ENCODE data around the gene KRTAP12-1.
"Not testable (repeated sequence)": the region's sequence is repeated elsewhere in the genome, so short reads cannot be mapped to it uniquely, and the experiment has no call there.

KRTAP12-1 gene

GRCh38 chr21:44664691-44665090 is 17.3 kb downstream of the KRTAP12-1 start:
- DNase-seq, result no peak

GRCh38 chr21:44661567-44661966 is 20.4 kb downstream of the KRTAP12-1 start:
- DNase-seq, result not testable (repeated sequence)

- no peak for DNase-seq
These were observed 22.9 kb downstream of the KRTAP12-1 start for GRCh38 chr21:44658913-44659595.

GRCh38 chr21:44658541-44658910 is 23.4 kb downstream of the KRTAP12-1 start:
- no peak for DNase-seq

- DNase-seq, result no peak
These were observed 24.1 kb downstream of the KRTAP12-1 start, which contains the start of gene KRTAP12-3 for GRCh38 chr21:44657635-44658540. Gene KRTAP12-3 (plus strand): TSS chr21:44657932. CDS start chr21:44657980, 48 bp downstream.

GRCh38 chr21:44656868-44657267 is 25.1 kb downstream of the KRTAP12-1 start:
- DNase-seq, result no peak

GRCh38 chr21:44654576-44655175 is 27.3 kb downstream of the KRTAP12-1 start, which contains the start of gene KRTAP12-4:
Gene KRTAP12-4 (minus strand): TSS chr21:44654659. CDS start chr21:44654614, 45 bp downstream.
- no peak for DNase-seq

GRCh38 chr21:44653656-44654575 is 28.0 kb downstream of the KRTAP12-1 start:
- DNase-seq, result no peak

- DNase-seq, result no peak
These were observed 28.8 kb downstream of the KRTAP12-1 start for GRCh38 chr21:44653123-44653522.

- no peak for DNase-seq
These were observed 30.8 kb downstream of the KRTAP12-1 start for GRCh38 chr21:44650973-44651675.

GRCh38 chr21:44650265-44650972 is 31.5 kb downstream of the KRTAP12-1 start:
- DNase-seq, result no peak

GRCh38 chr21:44649521-44650100 is 32.4 kb downstream of the KRTAP12-1 start:
- DNase-seq, result no peak

- DNase-seq, result no peak
These were observed 33.2 kb downstream of the KRTAP12-1 start for GRCh38 chr21:44648557-44649311.

GRCh38 chr21:44647222-44647552 is 34.8 kb downstream of the KRTAP12-1 start:
- DNase-seq, result no peak

- DNase-seq, result not testable (repeated sequence)
These were observed 35.4 kb downstream of the KRTAP12-1 start, which contains the start of gene KRTAP10-11 for GRCh38 chr21:44646366-44647221. Gene KRTAP10-11 (plus strand): TSS chr21:44646414. CDS start chr21:44646459, 45 bp downstream.

GRCh38 chr21:44644878-44645277 is 37.1 kb downstream of the KRTAP12-1 start:
- DNase-seq, result no peak

- DNase-seq, result no peak
These were observed 38.1 kb downstream of the KRTAP12-1 start for GRCh38 chr21:44643741-44644310.

- DNase-seq, result no peak
These were observed 41.2 kb downstream of the KRTAP12-1 start for GRCh38 chr21:44640761-44641160.

- no peak for DNase-seq
These were observed 42.7 kb downstream of the KRTAP12-1 start for GRCh38 chr21:44639331-44639655.

Data from fibroblast of upper back skin (primary cell).